Neural cell (in vitro differentiated cells): ENCODE data around the gene PER1.

Experiments
- CTCF ChIP-seq: fragments of 450-650 bp; IDR thresholded peaks from 2 replicates; pipeline ENCODE4 v1.5.1; 2014; ENCODE audit warnings: antibody characterized with exemption, mild to moderate bottlenecking, moderate library complexity; ENCODE audit not compliant: poor library complexity, severe bottlenecking
- POLR2AphosphoS5 ChIP-seq: IDR thresholded peaks from 2 replicates; pipeline ENCODE4 v1.6.1; 2012

DNA sequence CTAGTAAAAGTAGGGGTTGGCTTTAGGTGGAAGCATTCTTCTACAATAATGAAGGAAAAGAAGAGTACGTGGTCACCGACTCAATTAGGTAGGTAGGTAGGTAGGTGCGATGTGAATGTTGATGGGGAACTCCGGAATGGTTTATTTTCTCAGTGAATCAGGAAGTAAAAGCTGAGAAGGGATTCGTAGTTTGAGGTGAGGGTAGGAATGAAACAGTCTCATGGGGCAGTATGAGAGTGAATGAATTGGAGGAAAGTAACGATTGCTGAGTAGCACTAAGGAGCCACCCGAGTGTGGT, 13.9 kb downstream of the PER1 start:
- TF ChIP-seq CTCF (no peak), POLR2AphosphoS5 (no peak)
